ENCODE results near the gene VCL. TPM values are rescaled to one million over a fixed set of nuclear protein-coding genes. Genes with fewer than 3 reads are reported as not detected.
A peak's percentile ranks its signal among the peaks of the same experiment; 100 is the strongest.

The VCL gene
- total RNA-seq, 1 experiment from 2014 or later, result 291 TPM

DNA sequence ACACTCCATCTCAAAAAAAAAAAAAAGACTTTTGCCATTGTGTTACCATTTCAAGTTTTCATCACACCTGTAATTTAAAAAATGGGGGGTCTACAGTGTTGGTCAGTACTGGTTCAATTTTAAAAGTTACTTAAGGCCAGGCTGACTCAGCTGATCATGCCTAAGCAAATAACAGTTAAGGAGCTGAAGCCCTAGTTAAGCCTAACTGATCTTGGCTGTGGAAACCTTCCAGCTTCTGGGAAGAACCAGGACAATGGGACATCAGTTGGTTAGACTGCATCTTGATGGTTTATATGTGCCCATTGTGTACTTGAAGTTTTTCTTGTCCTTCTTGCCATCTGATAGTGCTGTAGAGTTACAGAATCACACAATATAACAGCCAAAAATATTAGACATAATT lies 26.7 kb downstream of the VCL start:
- TF ChIP-seq, protein P1, sequence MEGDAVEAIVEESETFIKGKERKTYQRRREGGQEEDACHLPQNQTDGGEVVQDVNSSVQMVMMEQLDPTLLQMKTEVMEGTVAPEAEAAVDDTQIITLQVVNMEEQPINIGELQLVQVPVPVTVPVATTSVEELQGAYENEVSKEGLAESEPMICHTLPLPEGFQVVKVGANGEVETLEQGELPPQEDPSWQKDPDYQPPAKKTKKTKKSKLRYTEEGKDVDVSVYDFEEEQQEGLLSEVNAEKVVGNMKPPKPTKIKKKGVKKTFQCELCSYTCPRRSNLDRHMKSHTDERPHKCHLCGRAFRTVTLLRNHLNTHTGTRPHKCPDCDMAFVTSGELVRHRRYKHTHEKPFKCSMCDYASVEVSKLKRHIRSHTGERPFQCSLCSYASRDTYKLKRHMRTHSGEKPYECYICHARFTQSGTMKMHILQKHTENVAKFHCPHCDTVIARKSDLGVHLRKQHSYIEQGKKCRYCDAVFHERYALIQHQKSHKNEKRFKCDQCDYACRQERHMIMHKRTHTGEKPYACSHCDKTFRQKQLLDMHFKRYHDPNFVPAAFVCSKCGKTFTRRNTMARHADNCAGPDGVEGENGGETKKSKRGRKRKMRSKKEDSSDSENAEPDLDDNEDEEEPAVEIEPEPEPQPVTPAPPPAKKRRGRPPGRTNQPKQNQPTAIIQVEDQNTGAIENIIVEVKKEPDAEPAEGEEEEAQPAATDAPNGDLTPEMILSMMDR (conservative IDR thresholded peaks at IDR 0.05), result no peak
- Histone ChIP-seq H2BK5ac (ENCODE audit: insufficient read length, low read length) (no peak overlapping the region), H3K79me1 (ENCODE audit: insufficient read depth, low read depth, low read length, poor library complexity, severe bottlenecking) (no peaks in the 10 kb centered on the region), H3K79me2 (ENCODE audit: insufficient read depth, low read length) (peaks cover 35% of the 10 kb centered on the region; the same call in 1 of the 2 replicates), H2AK5ac (ENCODE audit: insufficient read length, low read length) (no peak overlapping the region), H3K23me2 (ENCODE audit: insufficient read length, low read depth, low read length, poor library complexity, severe bottlenecking) (no peaks in the 10 kb centered on the region), H3K9me3 (ENCODE audit: control insufficient read depth, low read depth, low read length) (no peaks in the 10 kb centered on the region), H4K5ac (ENCODE audit: insufficient read length, low read depth, low read length) (no peak overlapping the region), H3K27ac (ENCODE audit: insufficient read length, low read depth, low read length) (peak overlapping the region; percentile 36), H2AFZ (ENCODE audit: low read length) (no peak overlapping the region), H3K27me3 (ENCODE audit: insufficient read depth, low read length) (no peaks in the 10 kb centered on the region), H3K9ac (ENCODE audit: extremely low read depth, insufficient read length, low read length) (no peak overlapping the region), H2BK120ac (ENCODE audit: low read depth, low read length, poor library complexity, severe bottlenecking) (no peak overlapping the region), H3K23ac (ENCODE audit: insufficient read length, low read depth, low read length) (no peak overlapping the region), H3K4me1 (ENCODE audit: insufficient read depth, low read length) (peaks cover 9% of the 10 kb centered on the region; the same call in 1 of the 2 replicates), H4K8ac (replicated peaks; ENCODE audit: insufficient read length, low read depth, low read length) (no peak overlapping the region), H4K20me1 (ENCODE audit: control insufficient read depth, insufficient read depth, insufficient read length) (no peaks in the 10 kb centered on the region), H3K4me2 (ENCODE audit: insufficient read depth, insufficient read length, low read length) (no peak overlapping the region), H2BK15ac (ENCODE audit: low read depth, low read length) (no peak overlapping the region), H3K14ac (ENCODE audit: insufficient read depth, low read length) (no peak overlapping the region), H2BK20ac (ENCODE audit: low read depth, low read length, poor library complexity, severe bottlenecking) (no peak overlapping the region), H3K18ac (ENCODE audit: insufficient read length, low read depth, low read length) (no peak overlapping the region), H4K91ac (ENCODE audit: insufficient read length, low read depth, low read length) (no peak overlapping the region), H3K56ac (ENCODE audit: insufficient read length, low read depth, low read length) (no peak overlapping the region), H3K4ac (ENCODE audit: low read depth, low read length) (no peak overlapping the region), H2BK12ac (ENCODE audit: insufficient read length, low read depth, low read length) (no peak overlapping the region), H3T11ph (ENCODE audit: low read length) (no peak overlapping the region)
- DNase-seq, result no peak
- peak overlapping the region in 1 of 3 experiments; percentile 16; a peak in 1 of 7 replicates for H3K27ac Mint-ChIP-seq
- H3K27me3 Mint-ChIP-seq (ENCODE audit: low read depth), result no peaks in the 10 kb centered on the region
- peaks cover 4 to 32% (median 22%) of the 10 kb centered on the region in 3 experiments for H3K36me3 Mint-ChIP-seq (ENCODE audit: insufficient read depth in 1 of 3, low read depth in 3 of 3)
- peaks cover 31 to 44% of the 10 kb centered on the region in 2 experiments for H3K4me1 Mint-ChIP-seq
- H3K9me3 Mint-ChIP-seq, result no peaks in the 10 kb centered on the region
- no peak overlapping the region for H3K4me3 Mint-ChIP-seq

Data from H9 (cell line).